Neural cell (in vitro differentiated cells): ENCODE data around the gene FIGLA. TPM values are rescaled to one million over a fixed set of nuclear protein-coding genes. Genes with fewer than 3 reads are reported as not detected.

Experiments used
- H2AFZ ChIP-seq: fragments of 200-600, 300-800 bp; sonication (generic), shearing (Covaris generic); 2 replicates; pipeline ENCODE4 v1.6.0; 2014; ENCODE audit warnings: low read depth, mild to moderate bottlenecking, antibody characterized with exemption, low read length, moderate library complexity
- H3F3A ChIP-seq: fragments of 200-600 bp; shearing (Covaris generic); 2 replicates; pipeline ENCODE4 v1.6.1; 2016; ENCODE audit warnings: mild to moderate bottlenecking, moderate library complexity, mixed read lengths, antibody characterized with exemption, low read length; ENCODE audit not compliant: insufficient read depth, poor library complexity, severe bottlenecking
- H3K27ac ChIP-seq: fragments of 200-600, 300-800 bp; sonication (generic), shearing (Covaris generic); 2 replicates; pipeline ENCODE4 v1.5.1; 2014; ENCODE audit warnings: mild to moderate bottlenecking, low read length, moderate library complexity
- H3K27me3 ChIP-seq: fragments of 300-800, 200-600 bp; sonication (generic), shearing (Covaris generic); 2 replicates; pipeline ENCODE4 v1.6.0; 2014; ENCODE audit warnings: mild to moderate bottlenecking, low read depth, low read length, moderate library complexity; ENCODE audit not compliant: insufficient read depth
- H3K36me3 ChIP-seq: fragments of 300-800, 200-600 bp; sonication (generic), shearing (Covaris generic); 2 replicates; pipeline ENCODE4 v1.5.1; 2014; ENCODE audit warnings: mild to moderate bottlenecking, antibody characterized with exemption, low read length, moderate library complexity; ENCODE audit not compliant: insufficient read depth
- H3K4me2 ChIP-seq: fragments of 300-800, 200-600 bp; sonication (generic), shearing (Covaris generic); 2 replicates; pipeline ENCODE4 v1.6.0; 2014; ENCODE audit warnings: mild to moderate bottlenecking, low read length
- H3K4me3 ChIP-seq: fragments of 300-800, 200-600 bp; sonication (generic), shearing (Covaris generic); 2 replicates; pipeline ENCODE4 v1.5.1; 2014; ENCODE audit warnings: mild to moderate bottlenecking, low read length, moderate library complexity
- H3K79me2 ChIP-seq: fragments of 200-600 bp; shearing (Covaris generic); replicated peaks from 2 replicates; pipeline ENCODE4 v1.6.0; 2014; ENCODE audit warnings: mild to moderate bottlenecking, low read length, moderate library complexity; ENCODE audit not compliant: insufficient read depth
- H3K9ac ChIP-seq: fragments of 300-800, 200-600 bp; sonication (generic), shearing (Covaris generic); 2 replicates; pipeline ENCODE4 v1.6.1; 2016; ENCODE audit warnings: mild to moderate bottlenecking, low read length, mixed read lengths
- H3K9me2 ChIP-seq: fragments of 200-600 bp; shearing (Covaris generic); 2 replicates; pipeline ENCODE4 v1.6.1; 2016; ENCODE audit warnings: mild to moderate bottlenecking, low read length, mixed read lengths; ENCODE audit not compliant: insufficient read depth
- H3K9me3 ChIP-seq: fragments of 200-600, 300-800 bp; sonication (generic), shearing (Covaris generic); 2 replicates; pipeline ENCODE4 v1.6.1; 2016; ENCODE audit warnings: mild to moderate bottlenecking, mixed run types, low read length, moderate library complexity, mixed read lengths
- H4K20me1 ChIP-seq: fragments of 200-600 bp; shearing (Covaris generic); 2 replicates; pipeline ENCODE4 v1.6.1; 2016; ENCODE audit warnings: mild to moderate bottlenecking, mixed run types; ENCODE audit not compliant: insufficient read depth
- CTCF ChIP-seq: fragments of 450-650 bp; IDR thresholded peaks from 2 replicates; pipeline ENCODE4 v1.5.1; 2014; ENCODE audit warnings: antibody characterized with exemption, mild to moderate bottlenecking, moderate library complexity; ENCODE audit not compliant: poor library complexity, severe bottlenecking
- EP300 ChIP-seq: fragments of 450-650 bp; conservative IDR thresholded peaks from 2 replicates; pipeline ENCODE4 v1.6.1; 2014; ENCODE audit warnings: antibody characterized with exemption, mild to moderate bottlenecking, moderate library complexity; ENCODE audit not compliant: poor library complexity, severe bottlenecking
- EZH2 ChIP-seq: fragments of 200-600, 300-800 bp; shearing (Covaris generic), sonication (generic); IDR thresholded peaks from 2 replicates; pipeline ENCODE4 v1.6.1; 2014; ENCODE audit warnings: antibody characterized with exemption, low read length, borderline replicate concordance, mild to moderate bottlenecking; ENCODE audit not compliant: insufficient read depth, poor library complexity, severe bottlenecking
- MXI1 ChIP-seq: fragments of 450-650 bp; conservative IDR thresholded peaks from 2 replicates; pipeline ENCODE4 v1.6.1; 2014; ENCODE audit warnings: antibody characterized with exemption, mild to moderate bottlenecking; ENCODE audit not compliant: poor library complexity, severe bottlenecking
- POLR2AphosphoS5 ChIP-seq: IDR thresholded peaks from 2 replicates; pipeline ENCODE4 v1.6.1; 2012
- RAD21 ChIP-seq: fragments of 450-650 bp; conservative IDR thresholded peaks from 2 replicates; pipeline ENCODE4 v1.6.1; 2014; ENCODE audit warnings: antibody characterized with exemption, mild to moderate bottlenecking, moderate library complexity
- REST ChIP-seq: IDR thresholded peaks from 2 replicates; pipeline ENCODE4 v1.6.1; 2012; ENCODE audit warnings: borderline replicate concordance
- SMC3 ChIP-seq: fragments of 450-650 bp; conservative IDR thresholded peaks from 2 replicates; pipeline ENCODE4 v1.6.1; 2014; ENCODE audit warnings: antibody characterized with exemption, mild to moderate bottlenecking, moderate library complexity; ENCODE audit not compliant: poor library complexity
- TAF1 ChIP-seq: IDR thresholded peaks from 2 replicates; pipeline ENCODE4 v1.6.1; 2012; ENCODE audit warnings: low read depth
- polyA plus RNA-seq: library from polyadenylated mRNA; depleted of rRNA; stranded (reverse); fragments of >200 nt; gene quantifications from 2 replicates; pipeline ENCODE4 v1.2.3, GENCODE V29; 2014

Gene FIGLA
- polyA plus RNA-seq, 1 donor from 2014 or later = not detected

- no peaks in the 10 kb centered on the region for H3K9me3 ChIP-seq
- no peak overlapping the region for H3K27ac ChIP-seq
- H3K4me2 ChIP-seq = no peak overlapping the region
- no peaks in the 10 kb centered on the region for H3K9me2 ChIP-seq
- no peaks in the 10 kb centered on the region for H3K27me3 ChIP-seq
- H3F3A ChIP-seq = no peaks in the 10 kb centered on the region
- H3K4me3 ChIP-seq = no peak overlapping the region
- TF ChIP-seq SMC3 (no peak), CTCF (no peak), POLR2AphosphoS5 (no peak), EZH2 (no peak), RAD21 (no peak), MXI1 (no peak), EP300 (no peak), REST (no peak), TAF1 (no peak)
- H2AFZ ChIP-seq = no peak overlapping the region
- H3K36me3 ChIP-seq = no peaks in the 10 kb centered on the region
- H3K9ac ChIP-seq = no peak overlapping the region
- no peaks in the 10 kb centered on the region for H3K79me2 ChIP-seq
- no peaks in the 10 kb centered on the region for H4K20me1 ChIP-seq
Observed at GRCh38 chr2:70827388-70827787, 36.9 kb upstream of the FIGLA start.

- Histone ChIP-seq H3K4me2 (no peak overlapping the region), H3K4me3 (no peak overlapping the region), H2AFZ (no peak overlapping the region), H3K9ac (no peak overlapping the region), H3K36me3 (no peaks in the 10 kb centered on the region), H3K79me2 (no peaks in the 10 kb centered on the region), H3K27ac (no peak overlapping the region), H3K27me3 (no peaks in the 10 kb centered on the region), H3F3A (no peaks in the 10 kb centered on the region), H3K9me2 (no peaks in the 10 kb centered on the region), H4K20me1 (no peaks in the 10 kb centered on the region), H3K9me3 (no peaks in the 10 kb centered on the region)
- TF ChIP-seq CTCF = no peak
- no peak for TF ChIP-seq REST
- no peak for TF ChIP-seq MXI1
- no peak for TF ChIP-seq POLR2AphosphoS5
- TF ChIP-seq EP300 = no peak
- no peak for TF ChIP-seq EZH2
- no peak for TF ChIP-seq RAD21
- TF ChIP-seq SMC3 = no peak
- TF ChIP-seq TAF1 = no peak
Observed at GRCh38 chr2:70826696-70827350, 36.4 kb upstream of the FIGLA start.
